ENCODE data around the gene GPC6. TPM values are rescaled to one million over a fixed set of nuclear protein-coding genes. Genes with fewer than 3 reads are reported as not detected.
A peak's percentile ranks its signal among the peaks of the same experiment; 100 is the strongest.

GPC6 gene
- polyA plus RNA-seq, 1 of the 3 experiments (the other 2 are of a cell fraction) = 6.7 TPM

GRCh38 chr13:93775507-93776108 is 549.0 kb downstream of the GPC6 start (continued):
- TF ChIP-seq PBX3 (IDR thresholded peaks at IDR 0.05) = peak; percentile 43

DNA sequence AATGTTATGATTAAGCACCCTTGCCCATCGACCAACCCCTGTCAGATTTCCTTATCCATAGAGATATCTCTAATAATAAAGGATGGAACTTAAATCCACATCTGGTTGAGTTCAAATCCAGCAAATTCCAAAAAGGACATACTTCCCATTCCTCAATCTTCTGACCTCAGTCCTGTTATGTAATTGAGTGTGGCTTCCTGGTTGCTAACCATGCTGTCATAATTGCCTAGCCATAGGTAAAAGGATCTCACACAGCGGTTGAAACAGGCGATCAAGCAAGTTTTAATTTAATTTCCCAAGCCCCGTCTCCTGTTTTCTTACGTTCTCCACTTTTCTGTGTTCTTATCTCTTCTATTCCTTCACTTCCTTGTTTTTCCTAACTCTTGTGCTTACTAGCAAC is 550.3 kb downstream of the GPC6 start:
- H3K4me2 ChIP-seq = peak overlapping the region; percentile 61; the same call in 1 of the 2 replicates
- H3K4me1 ChIP-seq (ENCODE audit: control insufficient read depth in 1 of 2, insufficient read depth in 2 of 2, low read depth in 1 of 2, low read length in 1 of 2) = peaks cover 0 to 36% of the 10 kb centered on the region in 2 experiments; a peak in 2 of 4 replicates
- H4K20me1 ChIP-seq (ENCODE audit: insufficient read depth) = no peaks in the 10 kb centered on the region
- no peak overlapping the region for H3K9ac ChIP-seq
- ChIA-PET POLR2A (no interaction called here), CTCF (interaction anchor here (1.6 kb wide), 1 partner anchor 14 kb away, joined by 5 read pairs; no protein-coding TSS in a partner anchor)
- H3K36me3 ChIP-seq (replicated peaks in 1 of 2; ENCODE audit: control insufficient read depth in 1 of 2, insufficient read depth in 2 of 2, low read length in 1 of 2) = no peaks in the 10 kb centered on the region
- H3K27ac ChIP-seq (ENCODE audit: low read depth in 2 of 2, low read length in 1 of 2) = peak overlapping the region in 1 of 2 experiments; percentile 82; a peak in 2 of 4 replicates
- 76% methylated on average over 5 of the region's 5 CpGs for WGBS (ENCODE audit: low lambda C conversion rate)
- H3F3A ChIP-seq (replicated peaks; ENCODE audit: insufficient read depth) = peaks cover 14% of the 10 kb centered on the region
- H3K27me3 ChIP-seq (ENCODE audit: insufficient read depth) = no peaks in the 10 kb centered on the region
- H2AFZ ChIP-seq (ENCODE audit: low read depth) = peak overlapping the region; percentile 79; the same call in 1 of the 2 replicates
- no peaks in the 10 kb centered on the region for H3K9me3 ChIP-seq
- H3K4me3 ChIP-seq (ENCODE audit: low read depth in 2 of 2, low read length in 1 of 2) = no peak overlapping the region
- TF ChIP-seq, protein P1, sequence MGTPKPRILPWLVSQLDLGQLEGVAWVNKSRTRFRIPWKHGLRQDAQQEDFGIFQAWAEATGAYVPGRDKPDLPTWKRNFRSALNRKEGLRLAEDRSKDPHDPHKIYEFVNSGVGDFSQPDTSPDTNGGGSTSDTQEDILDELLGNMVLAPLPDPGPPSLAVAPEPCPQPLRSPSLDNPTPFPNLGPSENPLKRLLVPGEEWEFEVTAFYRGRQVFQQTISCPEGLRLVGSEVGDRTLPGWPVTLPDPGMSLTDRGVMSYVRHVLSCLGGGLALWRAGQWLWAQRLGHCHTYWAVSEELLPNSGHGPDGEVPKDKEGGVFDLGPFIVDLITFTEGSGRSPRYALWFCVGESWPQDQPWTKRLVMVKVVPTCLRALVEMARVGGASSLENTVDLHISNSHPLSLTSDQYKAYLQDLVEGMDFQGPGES (IDR thresholded peaks at IDR 0.05; ENCODE audit: low read depth, low read length) = no peak
- TF ChIP-seq, protein P2, sequence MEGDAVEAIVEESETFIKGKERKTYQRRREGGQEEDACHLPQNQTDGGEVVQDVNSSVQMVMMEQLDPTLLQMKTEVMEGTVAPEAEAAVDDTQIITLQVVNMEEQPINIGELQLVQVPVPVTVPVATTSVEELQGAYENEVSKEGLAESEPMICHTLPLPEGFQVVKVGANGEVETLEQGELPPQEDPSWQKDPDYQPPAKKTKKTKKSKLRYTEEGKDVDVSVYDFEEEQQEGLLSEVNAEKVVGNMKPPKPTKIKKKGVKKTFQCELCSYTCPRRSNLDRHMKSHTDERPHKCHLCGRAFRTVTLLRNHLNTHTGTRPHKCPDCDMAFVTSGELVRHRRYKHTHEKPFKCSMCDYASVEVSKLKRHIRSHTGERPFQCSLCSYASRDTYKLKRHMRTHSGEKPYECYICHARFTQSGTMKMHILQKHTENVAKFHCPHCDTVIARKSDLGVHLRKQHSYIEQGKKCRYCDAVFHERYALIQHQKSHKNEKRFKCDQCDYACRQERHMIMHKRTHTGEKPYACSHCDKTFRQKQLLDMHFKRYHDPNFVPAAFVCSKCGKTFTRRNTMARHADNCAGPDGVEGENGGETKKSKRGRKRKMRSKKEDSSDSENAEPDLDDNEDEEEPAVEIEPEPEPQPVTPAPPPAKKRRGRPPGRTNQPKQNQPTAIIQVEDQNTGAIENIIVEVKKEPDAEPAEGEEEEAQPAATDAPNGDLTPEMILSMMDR (IDR thresholded peaks at IDR 0.05) = no peak
- TF ChIP-seq TCF12 (IDR thresholded peaks at IDR 0.05) (no peak), TAF1 (IDR thresholded peaks at IDR 0.05; ENCODE audit: borderline replicate concordance, low read depth, low read length) (no peak), FOXM1 (IDR thresholded peaks at IDR 0.05; ENCODE audit: low read depth) (no peak)
- DNase-seq = no peak
- H3K79me2 ChIP-seq (ENCODE audit: insufficient read depth) = no peaks in the 10 kb centered on the region
- no peaks in the 10 kb centered on the region for H3K9me2 ChIP-seq

DNA sequence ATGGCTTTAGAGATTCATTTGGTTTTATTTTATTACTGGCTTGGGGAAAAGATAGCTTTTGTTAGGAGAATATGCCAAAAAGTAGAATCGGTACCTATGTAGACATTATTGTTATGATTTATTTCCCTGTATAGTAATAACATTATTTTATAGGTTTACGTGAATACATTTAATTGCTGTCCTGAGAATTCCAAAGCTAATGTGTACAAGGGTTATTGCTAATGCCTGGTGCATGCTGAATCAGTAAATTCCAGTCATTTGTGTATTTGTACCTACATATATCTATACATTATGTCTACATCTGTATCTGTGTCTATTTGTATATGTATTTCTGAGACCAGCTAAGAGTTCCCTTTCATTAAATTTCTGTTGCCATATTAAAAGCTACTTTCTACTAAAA is 550.9 kb downstream of the GPC6 start:
- Histone ChIP-seq H3K4me3 (ENCODE audit: low read depth in 2 of 2, low read length in 1 of 2) (no peak overlapping the region), H3K4me2 (no peak overlapping the region), H3K36me3 (replicated peaks in 1 of 2; ENCODE audit: control insufficient read depth in 1 of 2, insufficient read depth in 2 of 2, low read length in 1 of 2) (no peaks in the 10 kb centered on the region), H3K79me2 (ENCODE audit: insufficient read depth) (no peaks in the 10 kb centered on the region), H3K27ac (ENCODE audit: low read depth in 2 of 2, low read length in 1 of 2) (peak overlapping the region in 1 of 2 experiments; percentile 82; a peak in 1 of 4 replicates), H4K20me1 (ENCODE audit: insufficient read depth) (no peaks in the 10 kb centered on the region), H3K4me1 (ENCODE audit: control insufficient read depth in 1 of 2, insufficient read depth in 2 of 2, low read depth in 1 of 2, low read length in 1 of 2) (peaks cover 0 to 31% of the 10 kb centered on the region in 2 experiments; a peak in 2 of 4 replicates), H3F3A (replicated peaks; ENCODE audit: insufficient read depth) (peaks cover 14% of the 10 kb centered on the region), H3K27me3 (ENCODE audit: insufficient read depth) (no peaks in the 10 kb centered on the region), H3K9ac (no peak overlapping the region), H3K9me3 (no peaks in the 10 kb centered on the region), H3K9me2 (no peaks in the 10 kb centered on the region), H2AFZ (ENCODE audit: low read depth) (no peak overlapping the region)
- ChIA-PET CTCF (interaction anchor here (0.5 to 1.6 kb wide), 2 partner anchors 13 to 1988 kb away, joined by 3 to 5 read pairs; no protein-coding TSS in a partner anchor), POLR2A (no interaction called here)
- 85% methylated on average over 2 of the region's 2 CpGs for WGBS (ENCODE audit: low lambda C conversion rate)
- no peak for DNase-seq
- TF ChIP-seq, protein P3, sequence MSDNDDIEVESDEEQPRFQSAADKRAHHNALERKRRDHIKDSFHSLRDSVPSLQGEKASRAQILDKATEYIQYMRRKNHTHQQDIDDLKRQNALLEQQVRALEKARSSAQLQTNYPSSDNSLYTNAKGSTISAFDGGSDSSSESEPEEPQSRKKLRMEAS (IDR thresholded peaks at IDR 0.05; ENCODE audit: low read depth) = no peak
- TF ChIP-seq, protein P4, sequence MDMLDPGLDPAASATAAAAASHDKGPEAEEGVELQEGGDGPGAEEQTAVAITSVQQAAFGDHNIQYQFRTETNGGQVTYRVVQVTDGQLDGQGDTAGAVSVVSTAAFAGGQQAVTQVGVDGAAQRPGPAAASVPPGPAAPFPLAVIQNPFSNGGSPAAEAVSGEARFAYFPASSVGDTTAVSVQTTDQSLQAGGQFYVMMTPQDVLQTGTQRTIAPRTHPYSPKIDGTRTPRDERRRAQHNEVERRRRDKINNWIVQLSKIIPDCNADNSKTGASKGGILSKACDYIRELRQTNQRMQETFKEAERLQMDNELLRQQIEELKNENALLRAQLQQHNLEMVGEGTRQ (IDR thresholded peaks at IDR 0.05; ENCODE audit: borderline replicate concordance, low read depth, low read length) = no peak
- TF ChIP-seq FOXJ3 (CRISPR knock-in tag; IDR thresholded peaks at IDR 0.05) (no peak), TAF1 (IDR thresholded peaks at IDR 0.05; ENCODE audit: borderline replicate concordance, low read depth, low read length) (no peak), TEAD4 (IDR thresholded peaks at IDR 0.05; ENCODE audit: borderline replicate concordance, insufficient read depth) (no peak), FOSL2 (IDR thresholded peaks at IDR 0.05; ENCODE audit: borderline replicate concordance, low read depth) (no peak), CHD2 (IDR thresholded peaks at IDR 0.05; ENCODE audit: low read length, partially characterized antibody) (no peak), RAD21 (IDR thresholded peaks at IDR 0.05; ENCODE audit: low read length) (no peak), MEF2A (IDR thresholded peaks at IDR 0.05; ENCODE audit: borderline replicate concordance, low read depth) (no peak), FOXM1 (IDR thresholded peaks at IDR 0.05; ENCODE audit: low read depth) (no peak), SMC3 (IDR thresholded peaks at IDR 0.05; ENCODE audit: low read depth, low read length) (no peak), TCF12 (IDR thresholded peaks at IDR 0.05) (no peak), NRF1 (IDR thresholded peaks at IDR 0.05; ENCODE audit: low read depth, low read length) (no peak), POLR2AphosphoS5 (IDR thresholded peaks at IDR 0.05; ENCODE audit: low read depth, low read length) (no peak)
- TF ChIP-seq, protein P1 (IDR thresholded peaks at IDR 0.05; ENCODE audit: low read depth, low read length) = no peak
